Hematopoietic multipotent progenitor cell treated with erythropoietin and hydrocortisone succinate and interleukin-3 and kit ligand, for 15 days (in vitro differentiated cells): ENCODE measurements around the gene TNP1.

ENCODE experiments used
- DNase-seq: peaks from one replicate; pipeline ENCODE4 v3.0.0-alpha.2; 2015; ENCODE audit warnings: low spot score

TNP1 gene

GRCh38 chr2:216839688-216840087 is 20.2 kb downstream of the TNP1 start:
- no peak for DNase-seq

- no peak for DNase-seq
Observed at GRCh38 chr2:216838151-216838550, 21.7 kb downstream of the TNP1 start.

GRCh38 chr2:216837740-216838139 is 22.1 kb downstream of the TNP1 start:
- DNase-seq, result no peak

- no peak for DNase-seq
Observed at GRCh38 chr2:216833061-216833460, 26.8 kb downstream of the TNP1 start.

GRCh38 chr2:216830346-216830745 is 29.5 kb downstream of the TNP1 start:
- DNase-seq, result no peak

GRCh38 chr2:216829533-216829932 is 30.3 kb downstream of the TNP1 start:
- no peak for DNase-seq

GRCh38 chr2:216827073-216827720 is 32.7 kb downstream of the TNP1 start:
- peak; percentile 51 for DNase-seq

GRCh38 chr2:216822470-216822869 is 37.4 kb downstream of the TNP1 start:
- DNase-seq, result no peak

GRCh38 chr2:216820709-216821108 is 39.2 kb downstream of the TNP1 start:
- DNase-seq, result no peak

- DNase-seq, result no peak
Observed at GRCh38 chr2:216819766-216820165, 40.1 kb downstream of the TNP1 start.

GRCh38 chr2:216819055-216819454 is 40.8 kb downstream of the TNP1 start:
- DNase-seq, result no peak

GRCh38 chr2:216810399-216811160 is 49.3 kb downstream of the TNP1 start:
- DNase-seq, result no peak
